ENCODE measurements around the gene PHGDH. TPM values are rescaled to one million over a fixed set of nuclear protein-coding genes. Genes with fewer than 3 reads are reported as not detected.

PHGDH gene
- total and polyA plus RNA-seq, 9 of the 15 experiments (the other 6 are each of a cell fraction or from before 2014, with no cell fraction given): 6.7 to 84.2 (median 36.2) TPM

GRCh38 chr1:119675349-119676345 is 36.1 kb upstream of the PHGDH start:
- peak; percentile 92 for ATAC-seq
- POLR2A ChIA-PET: interaction anchor here (1.0 to 2.2 kb wide), 5 partner anchors 12 to 54 kb away, joined by 3 to 8 read pairs (median 4); no protein-coding TSS in a partner anchor
- no peak for TF ChIP-seq FOXJ3 (CRISPR knock-in tag; IDR thresholded peaks at IDR 0.05)
- peak; percentile 44 for TF ChIP-seq ZFP36 (IDR thresholded peaks at IDR 0.05; ENCODE audit: low read depth, low read length, partially characterized antibody)
- TF ChIP-seq CTCF (IDR thresholded peaks at IDR 0.05 in 2 of 3, conservative IDR thresholded peaks at IDR 0.05 in 1 of 3; ENCODE audit: insufficient read depth in 2 of 3, low read depth in 1 of 3, low read length in 3 of 3): peak; percentile 80 to 96 (median 90)
- 0 out of 2 replicates have a peak, but pooled peaks have one; percentile 26 for TF ChIP-seq MYC (IDR thresholded peaks at IDR 0.05; ENCODE audit: low read depth, low read length)
- no peak for TF ChIP-seq MYC (CRISPR knock-in tag; IDR thresholded peaks at IDR 0.05; ENCODE audit: borderline replicate concordance, low read depth)
- TF ChIP-seq MAZ (CRISPR knock-in tag; conservative IDR thresholded peaks at IDR 0.05 in 1 of 2, IDR thresholded peaks at IDR 0.05 in 1 of 2): no peak
- TF ChIP-seq JUND (IDR thresholded peaks at IDR 0.05; ENCODE audit: borderline replicate concordance, low read depth, low read length): peak; percentile 42; the same call in 1 of the 2 replicates
- no peak; the same call in 2 of the 3 replicates for TF ChIP-seq JUND (tag; IDR thresholded peaks at IDR 0.05; ENCODE audit: borderline replicate concordance, low read depth, low read length)
- peak; percentile 80; the same call in 1 of the 2 replicates for TF ChIP-seq ZKSCAN1 (IDR thresholded peaks at IDR 0.05; ENCODE audit: low read depth, low read length)
- peak; percentile 18; the same call in 1 of the 2 replicates for TF ChIP-seq VEZF1 (CRISPR knock-in tag; IDR thresholded peaks at IDR 0.05)
- TF ChIP-seq, protein P1, sequence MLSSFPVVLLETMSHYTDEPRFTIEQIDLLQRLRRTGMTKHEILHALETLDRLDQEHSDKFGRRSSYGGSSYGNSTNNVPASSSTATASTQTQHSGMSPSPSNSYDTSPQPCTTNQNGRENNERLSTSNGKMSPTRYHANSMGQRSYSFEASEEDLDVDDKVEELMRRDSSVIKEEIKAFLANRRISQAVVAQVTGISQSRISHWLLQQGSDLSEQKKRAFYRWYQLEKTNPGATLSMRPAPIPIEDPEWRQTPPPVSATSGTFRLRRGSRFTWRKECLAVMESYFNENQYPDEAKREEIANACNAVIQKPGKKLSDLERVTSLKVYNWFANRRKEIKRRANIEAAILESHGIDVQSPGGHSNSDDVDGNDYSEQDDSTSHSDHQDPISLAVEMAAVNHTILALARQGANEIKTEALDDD (IDR thresholded peaks at IDR 0.05): peak; percentile 75
- TF ChIP-seq DEAF1 (CRISPR knock-in tag; IDR thresholded peaks at IDR 0.05): peak; percentile 66; the same call in 1 of the 2 replicates
- no peak for TF ChIP-seq THRAP3 (IDR thresholded peaks at IDR 0.05; ENCODE audit: borderline replicate concordance)

More at GRCh38 chr1:119675349-119676345, 36.1 kb upstream of the PHGDH start:
- Histone ChIP-seq H3K27me3 (ENCODE audit: control insufficient read depth in 2 of 2, insufficient read depth in 2 of 2, low read length in 2 of 2) (no peaks in the 10 kb centered on the region), H4K20me1 (replicated peaks; ENCODE audit: control insufficient read depth, insufficient read depth, low read length) (no peaks in the 10 kb centered on the region), H3K4me1 (replicated peaks in 1 of 2; ENCODE audit: control insufficient read depth in 2 of 2, insufficient read depth in 2 of 2, low read length in 2 of 2) (peaks cover 0 to 18% of the 10 kb centered on the region in 2 experiments; a peak in 3 of 5 replicates), H3K9me1 (ENCODE audit: control insufficient read depth, insufficient read depth, low read length) (no peaks in the 10 kb centered on the region), H3K36me3 (ENCODE audit: control insufficient read depth, insufficient read depth, low read length) (no peaks in the 10 kb centered on the region), H3K9me3 (replicated peaks; ENCODE audit: control insufficient read depth, insufficient read depth, low read depth, low read length) (no peaks in the 10 kb centered on the region), H3K27ac (ENCODE audit: extremely low read depth, low read depth, low read length) (no peak overlapping the region), H3K79me2 (ENCODE audit: control insufficient read depth, insufficient read depth, low read length) (no peaks in the 10 kb centered on the region), H3K4me3 (peak overlapping the region; percentile 28), H3K9ac (ENCODE audit: insufficient read depth in 1 of 2, low read depth in 2 of 2, low read length in 2 of 2) (peak overlapping the region; percentile 1 to 46; a peak in 3 of 4 replicates), H2AFZ (ENCODE audit: low read depth, low read length) (peak overlapping the region; percentile 91), H3K4me2 (ENCODE audit: insufficient read depth, low read length) (peak overlapping the region; percentile 78)
- DNase-seq (ENCODE audit: extremely low read depth in 1 of 4, low spot score in 3 of 4) (peak; percentile 85 to 91 (median 86)), FAIRE-seq (peak; percentile 96)
- intact Hi-C loops (cut with micrococcal nuclease): loop anchor here (1.0 to 10.0 kb wide), 5 partner anchors 37 to 303 kb away; partner anchors contain the start of gene PHGDH
- CTCF ChIA-PET (ENCODE audit: low intra/inter-chr PET ratio): interaction anchor here (0.7 to 3.4 kb wide), 3 partner anchors 9 to 63 kb away, joined by 3 to 56 read pairs (median 4); no protein-coding TSS in a partner anchor
- in situ Hi-C loops (cut with MboI): no loop called here
- BruUV-seq (replicated peaks): no TSS peak
- WGBS (ENCODE audit: insufficient coverage, low coverage, missing lambda C conversion rate): 6% methylated on average over 15 of the region's 16 CpGs

All from K562 (cell line).